ENCODE data around the gene DCAF8. TPM values are rescaled to one million over a fixed set of nuclear protein-coding genes. Genes with fewer than 3 reads are reported as not detected.

DCAF8 gene
- total RNA-seq, 1 donor from 2014 or later: 172 TPM

GRCh38 chr1:160204526-160205241 is 57.7 kb downstream of the DCAF8 start:
- no peaks in the 10 kb centered on the region for H3K36me3 Mint-ChIP-seq (ENCODE audit: insufficient read depth)
- H3K9me3 Mint-ChIP-seq (ENCODE audit: low read depth): no peaks in the 10 kb centered on the region
- no peak for DNase-seq (ENCODE audit: low spot score, unreplicated experiment)
- no peaks in the 10 kb centered on the region for H3K27me3 Mint-ChIP-seq
- TF ChIP-seq CTCF (IDR thresholded peaks at IDR 0.05; ENCODE audit: unreplicated experiment): no peak
- peaks cover 6% of the 10 kb centered on the region for H3K4me1 Mint-ChIP-seq (ENCODE audit: low read depth)
- H3K4me3 Mint-ChIP-seq (ENCODE audit: low read depth): peak overlapping the region; percentile 84
- peak overlapping the region; percentile 55 for H3K27ac Mint-ChIP-seq

- Mint-ChIP-seq H3K4me3 (ENCODE audit: low read depth) (no peak overlapping the region), H3K4me1 (ENCODE audit: low read depth) (no peaks in the 10 kb centered on the region), H3K27ac (no peak overlapping the region), H3K27me3 (no peaks in the 10 kb centered on the region), H3K9me3 (ENCODE audit: low read depth) (no peaks in the 10 kb centered on the region), H3K36me3 (ENCODE audit: insufficient read depth) (no peaks in the 10 kb centered on the region)
- no peak for TF ChIP-seq CTCF (IDR thresholded peaks at IDR 0.05; ENCODE audit: unreplicated experiment)
- no peak for DNase-seq (ENCODE audit: low spot score, unreplicated experiment)
Observed at GRCh38 chr1:160200786-160201185, 61.6 kb downstream of the DCAF8 start.

GRCh38 chr1:160197231-160197630 is 65.1 kb downstream of the DCAF8 start:
- H3K27ac Mint-ChIP-seq: no peak overlapping the region
- no peaks in the 10 kb centered on the region for H3K36me3 Mint-ChIP-seq (ENCODE audit: insufficient read depth)
- no peak overlapping the region for H3K4me3 Mint-ChIP-seq (ENCODE audit: low read depth)
- no peaks in the 10 kb centered on the region for H3K4me1 Mint-ChIP-seq (ENCODE audit: low read depth)
- no peak for TF ChIP-seq CTCF (IDR thresholded peaks at IDR 0.05; ENCODE audit: unreplicated experiment)
- H3K27me3 Mint-ChIP-seq: no peaks in the 10 kb centered on the region
- DNase-seq (ENCODE audit: low spot score, unreplicated experiment): no peak
- no peaks in the 10 kb centered on the region for H3K9me3 Mint-ChIP-seq (ENCODE audit: low read depth)

GRCh38 chr1:160196143-160196542 is 66.2 kb downstream of the DCAF8 start:
- no peak for DNase-seq (ENCODE audit: low spot score, unreplicated experiment)
- H3K4me1 Mint-ChIP-seq (ENCODE audit: low read depth): no peaks in the 10 kb centered on the region
- no peaks in the 10 kb centered on the region for H3K9me3 Mint-ChIP-seq (ENCODE audit: low read depth)
- no peaks in the 10 kb centered on the region for H3K27me3 Mint-ChIP-seq
- H3K4me3 Mint-ChIP-seq (ENCODE audit: low read depth): no peak overlapping the region
- no peak overlapping the region for H3K27ac Mint-ChIP-seq
- H3K36me3 Mint-ChIP-seq (ENCODE audit: insufficient read depth): no peaks in the 10 kb centered on the region
- TF ChIP-seq CTCF (IDR thresholded peaks at IDR 0.05; ENCODE audit: unreplicated experiment): no peak

- no peak for TF ChIP-seq CTCF (IDR thresholded peaks at IDR 0.05; ENCODE audit: unreplicated experiment)
- no peak overlapping the region for H3K4me3 Mint-ChIP-seq (ENCODE audit: low read depth)
- H3K36me3 Mint-ChIP-seq (ENCODE audit: insufficient read depth): no peaks in the 10 kb centered on the region
- no peak for DNase-seq (ENCODE audit: low spot score, unreplicated experiment)
- no peaks in the 10 kb centered on the region for H3K27me3 Mint-ChIP-seq
- H3K27ac Mint-ChIP-seq: no peak overlapping the region
- no peaks in the 10 kb centered on the region for H3K9me3 Mint-ChIP-seq (ENCODE audit: low read depth)
- H3K4me1 Mint-ChIP-seq (ENCODE audit: low read depth): no peaks in the 10 kb centered on the region
Observed at GRCh38 chr1:160194737-160195059, 67.7 kb downstream of the DCAF8 start.
